Neural cell (in vitro differentiated cells): ENCODE measurements around the gene SLC35A2. TPM values are rescaled to one million over a fixed set of nuclear protein-coding genes. Genes with fewer than 3 reads are reported as not detected.

ENCODE experiments used
- H2AFZ ChIP-seq: fragments of 200-600, 300-800 bp; sonication (generic), shearing (Covaris generic); 2 replicates; pipeline ENCODE4 v1.6.0; 2014; ENCODE audit warnings: low read depth, mild to moderate bottlenecking, antibody characterized with exemption, low read length, moderate library complexity
- H3F3A ChIP-seq: fragments of 200-600 bp; shearing (Covaris generic); 2 replicates; pipeline ENCODE4 v1.6.1; 2016; ENCODE audit warnings: mild to moderate bottlenecking, moderate library complexity, mixed read lengths, antibody characterized with exemption, low read length; ENCODE audit not compliant: insufficient read depth, poor library complexity, severe bottlenecking
- H3K27ac ChIP-seq: fragments of 200-600, 300-800 bp; sonication (generic), shearing (Covaris generic); 2 replicates; pipeline ENCODE4 v1.5.1; 2014; ENCODE audit warnings: mild to moderate bottlenecking, low read length, moderate library complexity
- H3K27me3 ChIP-seq: fragments of 300-800, 200-600 bp; sonication (generic), shearing (Covaris generic); 2 replicates; pipeline ENCODE4 v1.6.0; 2014; ENCODE audit warnings: mild to moderate bottlenecking, low read depth, low read length, moderate library complexity; ENCODE audit not compliant: insufficient read depth
- H3K36me3 ChIP-seq: fragments of 300-800, 200-600 bp; sonication (generic), shearing (Covaris generic); 2 replicates; pipeline ENCODE4 v1.5.1; 2014; ENCODE audit warnings: mild to moderate bottlenecking, antibody characterized with exemption, low read length, moderate library complexity; ENCODE audit not compliant: insufficient read depth
- H3K4me2 ChIP-seq: fragments of 300-800, 200-600 bp; sonication (generic), shearing (Covaris generic); 2 replicates; pipeline ENCODE4 v1.6.0; 2014; ENCODE audit warnings: mild to moderate bottlenecking, low read length
- H3K4me3 ChIP-seq: fragments of 300-800, 200-600 bp; sonication (generic), shearing (Covaris generic); 2 replicates; pipeline ENCODE4 v1.5.1; 2014; ENCODE audit warnings: mild to moderate bottlenecking, low read length, moderate library complexity
- H3K79me2 ChIP-seq: fragments of 200-600 bp; shearing (Covaris generic); replicated peaks from 2 replicates; pipeline ENCODE4 v1.6.0; 2014; ENCODE audit warnings: mild to moderate bottlenecking, low read length, moderate library complexity; ENCODE audit not compliant: insufficient read depth
- H3K9ac ChIP-seq: fragments of 300-800, 200-600 bp; sonication (generic), shearing (Covaris generic); 2 replicates; pipeline ENCODE4 v1.6.1; 2016; ENCODE audit warnings: mild to moderate bottlenecking, low read length, mixed read lengths
- H3K9me2 ChIP-seq: fragments of 200-600 bp; shearing (Covaris generic); 2 replicates; pipeline ENCODE4 v1.6.1; 2016; ENCODE audit warnings: mild to moderate bottlenecking, low read length, mixed read lengths; ENCODE audit not compliant: insufficient read depth
- H3K9me3 ChIP-seq: fragments of 200-600, 300-800 bp; sonication (generic), shearing (Covaris generic); 2 replicates; pipeline ENCODE4 v1.6.1; 2016; ENCODE audit warnings: mild to moderate bottlenecking, mixed run types, low read length, moderate library complexity, mixed read lengths
- H4K20me1 ChIP-seq: fragments of 200-600 bp; shearing (Covaris generic); 2 replicates; pipeline ENCODE4 v1.6.1; 2016; ENCODE audit warnings: mild to moderate bottlenecking, mixed run types; ENCODE audit not compliant: insufficient read depth
- CTCF ChIP-seq: fragments of 450-650 bp; IDR thresholded peaks from 2 replicates; pipeline ENCODE4 v1.5.1; 2014; ENCODE audit warnings: antibody characterized with exemption, mild to moderate bottlenecking, moderate library complexity; ENCODE audit not compliant: poor library complexity, severe bottlenecking
- EP300 ChIP-seq: fragments of 450-650 bp; conservative IDR thresholded peaks from 2 replicates; pipeline ENCODE4 v1.6.1; 2014; ENCODE audit warnings: antibody characterized with exemption, mild to moderate bottlenecking, moderate library complexity; ENCODE audit not compliant: poor library complexity, severe bottlenecking
- EZH2 ChIP-seq: fragments of 200-600, 300-800 bp; shearing (Covaris generic), sonication (generic); IDR thresholded peaks from 2 replicates; pipeline ENCODE4 v1.6.1; 2014; ENCODE audit warnings: antibody characterized with exemption, low read length, borderline replicate concordance, mild to moderate bottlenecking; ENCODE audit not compliant: insufficient read depth, poor library complexity, severe bottlenecking
- MXI1 ChIP-seq: fragments of 450-650 bp; conservative IDR thresholded peaks from 2 replicates; pipeline ENCODE4 v1.6.1; 2014; ENCODE audit warnings: antibody characterized with exemption, mild to moderate bottlenecking; ENCODE audit not compliant: poor library complexity, severe bottlenecking
- POLR2AphosphoS5 ChIP-seq: IDR thresholded peaks from 2 replicates; pipeline ENCODE4 v1.6.1; 2012
- RAD21 ChIP-seq: fragments of 450-650 bp; conservative IDR thresholded peaks from 2 replicates; pipeline ENCODE4 v1.6.1; 2014; ENCODE audit warnings: antibody characterized with exemption, mild to moderate bottlenecking, moderate library complexity
- REST ChIP-seq: IDR thresholded peaks from 2 replicates; pipeline ENCODE4 v1.6.1; 2012; ENCODE audit warnings: borderline replicate concordance
- SMC3 ChIP-seq: fragments of 450-650 bp; conservative IDR thresholded peaks from 2 replicates; pipeline ENCODE4 v1.6.1; 2014; ENCODE audit warnings: antibody characterized with exemption, mild to moderate bottlenecking, moderate library complexity; ENCODE audit not compliant: poor library complexity
- TAF1 ChIP-seq: IDR thresholded peaks from 2 replicates; pipeline ENCODE4 v1.6.1; 2012; ENCODE audit warnings: low read depth
- polyA plus RNA-seq: library from polyadenylated mRNA; depleted of rRNA; stranded (reverse); fragments of >200 nt; gene quantifications from 2 replicates; pipeline ENCODE4 v1.2.3, GENCODE V29; 2014

SLC35A2 gene
- polyA plus RNA-seq, 1 donor from 2014 or later: 20.7 TPM

DNA sequence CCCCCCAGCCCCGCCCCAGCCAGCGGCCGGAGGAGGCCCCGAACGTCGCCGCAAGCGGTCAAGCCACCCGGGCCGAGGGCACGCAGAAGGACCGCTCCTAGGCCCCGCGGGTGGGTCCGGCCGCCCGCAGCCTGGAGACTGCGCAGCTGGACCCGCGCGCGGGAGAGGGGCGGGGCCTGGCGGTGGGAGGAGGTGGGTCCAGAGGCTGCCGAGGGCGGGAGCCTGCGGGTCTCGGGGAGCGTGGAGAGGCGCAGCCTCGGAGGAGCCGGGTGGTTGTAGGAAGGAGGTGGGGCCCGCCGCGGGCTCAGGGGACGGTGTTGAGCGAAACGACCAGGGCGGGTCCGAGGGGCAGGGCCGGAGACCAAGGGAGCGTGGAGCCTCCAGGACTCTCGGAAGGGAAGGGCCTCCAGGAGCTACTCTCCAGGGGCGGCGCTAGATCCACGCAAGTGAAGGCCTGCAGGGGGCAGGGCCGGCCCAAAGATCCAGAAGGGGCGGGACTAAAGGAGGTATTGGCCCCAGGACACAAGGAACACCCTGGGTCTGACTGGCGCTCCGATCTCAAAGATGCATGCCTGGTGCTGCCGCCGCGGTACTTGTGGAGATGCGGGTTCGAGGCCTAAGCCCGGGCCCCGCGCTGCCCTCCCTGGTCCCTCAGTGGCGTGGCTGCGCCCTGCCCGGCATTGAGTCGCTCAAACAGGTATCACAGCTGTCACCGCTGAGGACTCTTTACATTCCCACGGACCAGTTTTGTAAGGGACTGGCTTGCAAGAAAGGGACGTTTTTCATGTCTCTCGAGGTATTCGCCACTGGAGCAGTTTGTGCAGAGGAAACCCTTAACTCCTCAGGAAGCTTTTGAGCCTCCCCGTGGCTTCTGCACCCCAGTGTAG lies 19.8 kb downstream of the SLC35A2 start:
- peak overlapping the region; percentile 63 for H3K4me3 ChIP-seq
- no peak overlapping the region for H3K27ac ChIP-seq
- H3F3A ChIP-seq: no peaks in the 10 kb centered on the region
- H3K9me3 ChIP-seq: no peaks in the 10 kb centered on the region
- H3K9me2 ChIP-seq: no peaks in the 10 kb centered on the region
- TF ChIP-seq TAF1 (no peak), SMC3 (peak; percentile 18), CTCF (peak; percentile 59), MXI1 (peak; percentile 38)
- H3K27me3 ChIP-seq: no peaks in the 10 kb centered on the region
- no peaks in the 10 kb centered on the region for H4K20me1 ChIP-seq
- H3K36me3 ChIP-seq: no peaks in the 10 kb centered on the region
- peak overlapping the region; percentile 55 for H3K9ac ChIP-seq
- no peak overlapping the region for H3K4me2 ChIP-seq
- H3K79me2 ChIP-seq: peaks cover 10% of the 10 kb centered on the region
- H2AFZ ChIP-seq: no peak overlapping the region

GRCh38 chrX:48890934-48891401 lies 20.5 kb downstream of the SLC35A2 start:
- H3K9me2 ChIP-seq: no peaks in the 10 kb centered on the region
- H3K27ac ChIP-seq: no peak overlapping the region
- H3K4me2 ChIP-seq: no peak overlapping the region
- H3K27me3 ChIP-seq: no peaks in the 10 kb centered on the region
- no peak for TF ChIP-seq EP300
- no peak for TF ChIP-seq TAF1
- TF ChIP-seq CTCF: no peak
- TF ChIP-seq RAD21: no peak
- no peak for TF ChIP-seq EZH2
- no peak for TF ChIP-seq MXI1
- no peak for TF ChIP-seq POLR2AphosphoS5
- no peak for TF ChIP-seq SMC3
- TF ChIP-seq REST: no peak
- no peaks in the 10 kb centered on the region for H3K9me3 ChIP-seq
- no peaks in the 10 kb centered on the region for H4K20me1 ChIP-seq
- peaks cover 10% of the 10 kb centered on the region for H3K79me2 ChIP-seq
- H3K4me3 ChIP-seq: peak overlapping the region; percentile 63
- H3K9ac ChIP-seq: peak overlapping the region; percentile 55
- H3F3A ChIP-seq: no peaks in the 10 kb centered on the region
- no peak overlapping the region for H2AFZ ChIP-seq
- no peaks in the 10 kb centered on the region for H3K36me3 ChIP-seq
